K562 (cell line): Measurements from ENCODE around the gene MAEL. TPM values are rescaled to one million over a fixed set of nuclear protein-coding genes. Genes with fewer than 3 reads are reported as not detected.

ENCODE experiments used
- ATAC-seq: fragments of 200-7000 bp; cut with Tn5 transposase; 3 replicates; pipeline ENCODE4 v1.9.1; 2020; ENCODE audit warnings: moderate library complexity
- BruUV-seq: library from RNA; stranded (reverse); fragments of 400-500 nt; replicated peaks from 2 replicates; lab custom pipeline; 2021; lab: Mats Ljungman, UMichigan
- CTCF ChIA-PET: fragments of 300-600 bp; formaldehyde crosslinking; extraction: SDS; loops from one replicate; lab custom pipeline; 2021; ENCODE audit warnings: low intra/inter-chr PET ratio; lab: Yijun Ruan, JAX
- POLR2A ChIA-PET: fragments of 300-600, 350-650 bp; sonication (Branson Sonifier 250); formaldehyde crosslinking; extraction: SDS; loops from one replicate; lab custom pipeline; 2021; ENCODE audit warnings: antibody characterized with exemption, inconsistent platforms; lab: Yijun Ruan, JAX
- DNase-seq, 4 experiments: peaks; one replicate each; pipeline versions ENCODE4 v3.0.0 to v3.0.0-alpha.2; 2011 to 2018; ENCODE audit warnings: low spot score in 3 of 4, mixed read lengths in 3 of 4; ENCODE audit errors: extremely low read depth in 1 of 4
- FAIRE-seq: peaks from 2 replicates; lab custom pipeline; 2011; peaks lifted over from hg19 to GRCh38; lab: Jason Lieb, UNC
- H2AFZ ChIP-seq: 2 replicates; pipeline ENCODE4 v1.6.0; 2011; ENCODE audit warnings: low read depth, low read length, control low read depth, inconsistent platforms
- H3K27ac ChIP-seq: fragments of 200-600 bp; 3 replicates; pipeline ENCODE4 v1.8.0; 2011; ENCODE audit warnings: low read depth, mild to moderate bottlenecking, control low read depth, inconsistent platforms, low read length, moderate library complexity, mixed read lengths; ENCODE audit errors: extremely low read depth
- H3K27me3 ChIP-seq, 2 experiments: fragments of 300-600 bp in 1 of 2; 2 replicates in 1 of 2; 3 replicates in 1 of 2; pipeline versions ENCODE4 v1.6.0 to v1.8.0; 2011; ENCODE audit warnings: inconsistent platforms in 2 of 2, low read length in 2 of 2, mild to moderate bottlenecking in 1 of 2, mixed read lengths in 1 of 2, moderate library complexity in 1 of 2; ENCODE audit not compliant: control insufficient read depth in 2 of 2, insufficient read depth in 2 of 2
- H3K36me3 ChIP-seq: fragments of 300-600 bp; 3 replicates; pipeline ENCODE4 v1.8.0; 2011; ENCODE audit warnings: mild to moderate bottlenecking, low read length, inconsistent platforms; ENCODE audit not compliant: control insufficient read depth, insufficient read depth
- H3K4me1 ChIP-seq, 2 experiments: fragments of 200-600 bp in 1 of 2; replicated peaks in 1 of 2; 2 replicates in 1 of 2; 3 replicates in 1 of 2; pipeline versions ENCODE4 v1.5.1 to v1.8.0; 2011; ENCODE audit warnings: inconsistent platforms in 2 of 2, low read length in 2 of 2, mild to moderate bottlenecking in 1 of 2, mixed read lengths in 1 of 2, moderate library complexity in 1 of 2; ENCODE audit not compliant: control insufficient read depth in 2 of 2, insufficient read depth in 2 of 2
- H3K4me2 ChIP-seq: 2 replicates; pipeline ENCODE4 v1.6.1; 2011; ENCODE audit warnings: low read length, control low read depth, inconsistent platforms, mixed read lengths; ENCODE audit not compliant: insufficient read depth
- H3K4me3 ChIP-seq: fragments of 200-600 bp; sonication (generic), shearing (Covaris generic); 2 replicates; pipeline ENCODE4 v1.5.1; 2016; ENCODE audit warnings: control low read depth, inconsistent platforms
- H3K79me2 ChIP-seq: fragments of 200-600 bp; 3 replicates; pipeline ENCODE4 v1.8.0; 2011; ENCODE audit warnings: low read length, inconsistent platforms; ENCODE audit not compliant: control insufficient read depth, insufficient read depth
- H3K9ac ChIP-seq, 2 experiments: 2 replicates each; pipeline versions ENCODE4 v1.6.0 to v1.6.1; 2011; ENCODE audit warnings: low read depth in 2 of 2, low read length in 2 of 2, control low read depth in 1 of 2, inconsistent platforms in 1 of 2, mild to moderate bottlenecking in 1 of 2, mixed read lengths in 1 of 2; ENCODE audit not compliant: insufficient read depth in 1 of 2
- H3K9me1 ChIP-seq: one replicate; pipeline ENCODE4 v1.6.0; 2011; ENCODE audit warnings: inconsistent platforms, mild to moderate bottlenecking, low read length, moderate library complexity; ENCODE audit not compliant: control insufficient read depth, insufficient read depth
- H3K9me3 ChIP-seq: replicated peaks from 2 replicates; pipeline ENCODE4 v1.5.1; 2011; ENCODE audit warnings: low read depth, low read length, inconsistent platforms; ENCODE audit not compliant: control insufficient read depth, insufficient read depth
- H4K20me1 ChIP-seq: replicated peaks from 2 replicates; pipeline ENCODE4 v1.6.1; 2011; ENCODE audit warnings: low read length, inconsistent platforms, mixed read lengths; ENCODE audit not compliant: control insufficient read depth, insufficient read depth
- CTBP1 ChIP-seq: fragments of 450-650 bp; IDR thresholded peaks from 2 replicates; pipeline ENCODE4 v1.6.1; 2016; ENCODE audit warnings: borderline replicate concordance
- ETV6 ChIP-seq, 3 experiments: fragments of 150-350 bp in 1 of 3; sonication (generic) in 1 of 3; formaldehyde crosslinking in 1 of 3; IDR thresholded peaks; 2 replicates each; pipeline versions ENCODE4 v1.6.1 to v1.8.0; 2014 to 2022; ENCODE audit warnings: borderline replicate concordance in 2 of 3, low read depth in 2 of 3, antibody characterized with exemption in 1 of 3, low read length in 1 of 3, mild to moderate bottlenecking in 1 of 3, missing genetic modification reagents in 1 of 3
- EZH2 ChIP-seq: IDR thresholded peaks from 2 replicates; pipeline ENCODE4 v1.6.1; 2012; ENCODE audit warnings: low read depth, mild to moderate bottlenecking, inconsistent platforms, low read length, borderline replicate concordance
- IRF9 ChIP-seq: fragments of 450-650 bp; IDR thresholded peaks from 2 replicates; pipeline ENCODE4 v1.6.1; 2016; ENCODE audit warnings: missing biosample characterization, missing genetic modification characterization
- NFIX ChIP-seq: fragments of 250-450 bp; sonication (Bioruptor Pico); IDR thresholded peaks from 2 replicates; pipeline ENCODE4 v1.4.0; 2020; ENCODE audit warnings: low read depth, mild to moderate bottlenecking, moderate library complexity
- SMARCB1 ChIP-seq: IDR thresholded peaks from 2 replicates; pipeline ENCODE4 v1.6.1; 2011; ENCODE audit warnings: improper control_type of control experiment, low read depth; ENCODE audit not compliant: insufficient read length
- TBL1XR1 ChIP-seq, 2 experiments: IDR thresholded peaks; 2 replicates each; pipeline ENCODE4 v1.6.1; 2012; ENCODE audit warnings: improper control_type of control experiment in 2 of 2, low read length in 2 of 2, mild to moderate bottlenecking in 1 of 2
- ZBTB7A ChIP-seq: IDR thresholded peaks from 2 replicates; pipeline ENCODE4 v1.6.1; 2011; ENCODE audit warnings: low read depth, mild to moderate bottlenecking, low read length, moderate library complexity, borderline replicate concordance; ENCODE audit not compliant: control insufficient read depth
- ZNF143 ChIP-seq: sonication (generic); formaldehyde crosslinking; IDR thresholded peaks from 2 replicates; pipeline ENCODE4 v1.9.0; 2022; ENCODE audit warnings: mild to moderate bottlenecking, missing genetic modification reagents
- WGBS: fragments of 100-300 bp; shearing (Covaris generic); methylation state at CpG from one replicate; pipeline ENCODE4 v1.1.6; 2016; ENCODE audit warnings: low coverage, mixed read lengths; ENCODE audit not compliant: insufficient coverage; ENCODE audit errors: missing lambda C conversion rate; 5-methylcytosine and 5-hydroxymethylcytosine counted together
- in situ Hi-C: fragments of 300-500 bp; cut with MboI; formaldehyde crosslinking; loops from 4 replicates; pipeline ENCODE4 v1.15.0; 2018; ENCODE audit warnings: inconsistent platforms, mixed read lengths
- intact Hi-C: fragments of 100-400 bp; cut with micrococcal nuclease; formaldehyde crosslinking; loops from 2 replicates; pipeline ENCODE4 v1.14.2; 2022
- polyA plus RNA-seq, 8 experiments: library from polyadenylated mRNA; depleted of rRNA in 4 of 8; stranded (reverse) in 5 of 8; unstranded in 3 of 8; fragments of >200 nt; fragmentation: Nextera tagmentation in 2 of 8; fragmentation: Illumina TruSeq in 1 of 8; extraction: Ambion mirVana in 2 of 8; extraction: Trizol in 1 of 8; gene quantifications; 2 replicates each; pipeline versions ENCODE4 v1.2.1 to v1.2.3, GENCODE V29; 2011 to 2014; ENCODE audit warnings: inconsistent platforms in 1 of 8, missing spikeins in 1 of 8
- total RNA-seq, 7 experiments: library from RNA; depleted of rRNA in 6 of 7; stranded (reverse); fragments of >200 nt in 6 of 7; fragmentation: Illumina TruSeq in 2 of 7; extraction: Trizol in 2 of 7; gene quantifications; 2 replicates each; pipeline versions ENCODE4 v1.2.1 to v1.2.3, GENCODE V29; 2011 to 2021; ENCODE audit warnings: low replicate concordance in 1 of 7
- TF ChIP-seq, protein P1 (sequence below): sonication (generic); formaldehyde crosslinking; IDR thresholded peaks from 2 replicates; pipeline ENCODE4 v1.8.1; 2023; ENCODE audit warnings: mild to moderate bottlenecking, missing genetic modification reagents
- TF ChIP-seq, protein P2 (sequence below), 2 experiments: fragments of 450-650 bp; conservative IDR thresholded peaks; 2 replicates each; pipeline ENCODE4 v1.6.1; 2017; ENCODE audit warnings: mild to moderate bottlenecking in 2 of 2, moderate library complexity in 2 of 2
- TF ChIP-seq, protein P3 (sequence below): fragments of 250-450 bp; sonication (Bioruptor Pico); IDR thresholded peaks from 2 replicates; pipeline ENCODE4 v1.5.0; 2022; ENCODE audit warnings: mild to moderate bottlenecking
- TF ChIP-seq, protein P4 (sequence below): sonication (generic); formaldehyde crosslinking; IDR thresholded peaks from 2 replicates; pipeline ENCODE4 v1.8.1; 2022; ENCODE audit warnings: missing genetic modification reagents

The MAEL gene
- total and polyA plus RNA-seq, 9 of the 15 experiments (the other 6 are each of a cell fraction or from before 2014, with no cell fraction given), result 0.11 to 1.9 (median 0.75) TPM

- Histone ChIP-seq H3K4me1 (peaks cover 0 to 10% of the 10 kb centered on the region in 2 experiments; a peak in 3 of 5 replicates), H3K4me2 (peak overlapping the region; percentile 14; the same call in 1 of the 2 replicates), H3K9me3 (no peaks in the 10 kb centered on the region), H3K27ac (no peak overlapping the region), H3K79me2 (no peaks in the 10 kb centered on the region), H3K36me3 (no peaks in the 10 kb centered on the region), H3K9me1 (no peaks in the 10 kb centered on the region), H3K9ac (no peak overlapping the region), H3K4me3 (no peak overlapping the region), H4K20me1 (no peaks in the 10 kb centered on the region), H3K27me3 (peaks cover 4 to 38% of the 10 kb centered on the region in 2 experiments; a peak in 3 of 5 replicates), H2AFZ (peak overlapping the region; percentile 43; the same call in 1 of the 2 replicates)
- POLR2A ChIA-PET, result interaction anchor here (0.8 to 1.4 kb wide), 3 partner anchors 13 to 178 kb away, joined by 3 to 5 read pairs (median 4); no protein-coding TSS in a partner anchor
- DNase-seq (peak in 2 of 4 experiments; percentile 45 to 65), ATAC-seq (peak; percentile 80), FAIRE-seq (peak; percentile 58)
- intact Hi-C loops, result loop anchor here (1.0 to 5.0 kb wide), 3 partner anchors 80 to 270 kb away; partner anchors contain the start of gene ILDR2
- in situ Hi-C loops, result loop anchor here (5.0 kb wide), 1 partner anchor 140 kb away; no protein-coding TSS in a partner anchor
- WGBS, result 25% methylated on average over 6 of the region's 6 CpGs
- CTCF ChIA-PET, result interaction anchor here (2.1 to 3.8 kb wide), 2 partner anchors 146 to 1129 kb away, joined by 9 to 32 read pairs; no protein-coding TSS in a partner anchor
- BruUV-seq, result no TSS peak
- TF ChIP-seq SMARCB1, result no peak
- peak; percentile 55 for TF ChIP-seq CTBP1
- no peak for TF ChIP-seq NFIX (CRISPR knock-in tag)
- no peak for TF ChIP-seq TBL1XR1 (IDR thresholded peaks at IDR 0.05; ENCODE audit: low read length in 2 of 2)
- TF ChIP-seq, protein P1, sequence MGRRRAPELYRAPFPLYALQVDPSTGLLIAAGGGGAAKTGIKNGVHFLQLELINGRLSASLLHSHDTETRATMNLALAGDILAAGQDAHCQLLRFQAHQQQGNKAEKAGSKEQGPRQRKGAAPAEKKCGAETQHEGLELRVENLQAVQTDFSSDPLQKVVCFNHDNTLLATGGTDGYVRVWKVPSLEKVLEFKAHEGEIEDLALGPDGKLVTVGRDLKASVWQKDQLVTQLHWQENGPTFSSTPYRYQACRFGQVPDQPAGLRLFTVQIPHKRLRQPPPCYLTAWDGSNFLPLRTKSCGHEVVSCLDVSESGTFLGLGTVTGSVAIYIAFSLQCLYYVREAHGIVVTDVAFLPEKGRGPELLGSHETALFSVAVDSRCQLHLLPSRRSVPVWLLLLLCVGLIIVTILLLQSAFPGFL (CRISPR knock-in tag), result no peak
- TF ChIP-seq ETV6 (IDR thresholded peaks at IDR 0.05; ENCODE audit: borderline replicate concordance in 1 of 2, low read depth in 2 of 2, low read length in 1 of 2), result no peak
- TF ChIP-seq ETV6 (CRISPR knock-in tag; IDR thresholded peaks at IDR 0.05; ENCODE audit: borderline replicate concordance), result no peak
- no peak for TF ChIP-seq ZBTB7A
- no peak for TF ChIP-seq EZH2
- TF ChIP-seq, protein P2, sequence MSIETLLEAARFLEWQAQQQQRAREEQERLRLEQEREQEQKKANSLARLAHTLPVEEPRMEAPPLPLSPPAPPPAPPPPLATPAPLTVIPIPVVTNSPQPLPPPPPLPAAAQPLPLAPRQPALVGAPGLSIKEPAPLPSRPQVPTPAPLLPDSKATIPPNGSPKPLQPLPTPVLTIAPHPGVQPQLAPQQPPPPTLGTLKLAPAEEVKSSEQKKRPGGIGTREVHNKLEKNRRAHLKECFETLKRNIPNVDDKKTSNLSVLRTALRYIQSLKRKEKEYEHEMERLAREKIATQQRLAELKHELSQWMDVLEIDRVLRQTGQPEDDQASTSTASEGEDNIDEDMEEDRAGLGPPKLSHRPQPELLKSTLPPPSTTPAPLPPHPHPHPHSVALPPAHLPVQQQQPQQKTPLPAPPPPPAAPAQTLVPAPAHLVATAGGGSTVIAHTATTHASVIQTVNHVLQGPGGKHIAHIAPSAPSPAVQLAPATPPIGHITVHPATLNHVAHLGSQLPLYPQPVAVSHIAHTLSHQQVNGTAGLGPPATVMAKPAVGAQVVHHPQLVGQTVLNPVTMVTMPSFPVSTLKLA (conservative IDR thresholded peaks at IDR 0.05), result no peak
- no peak for TF ChIP-seq IRF9 (tag)
- TF ChIP-seq, protein P3, sequence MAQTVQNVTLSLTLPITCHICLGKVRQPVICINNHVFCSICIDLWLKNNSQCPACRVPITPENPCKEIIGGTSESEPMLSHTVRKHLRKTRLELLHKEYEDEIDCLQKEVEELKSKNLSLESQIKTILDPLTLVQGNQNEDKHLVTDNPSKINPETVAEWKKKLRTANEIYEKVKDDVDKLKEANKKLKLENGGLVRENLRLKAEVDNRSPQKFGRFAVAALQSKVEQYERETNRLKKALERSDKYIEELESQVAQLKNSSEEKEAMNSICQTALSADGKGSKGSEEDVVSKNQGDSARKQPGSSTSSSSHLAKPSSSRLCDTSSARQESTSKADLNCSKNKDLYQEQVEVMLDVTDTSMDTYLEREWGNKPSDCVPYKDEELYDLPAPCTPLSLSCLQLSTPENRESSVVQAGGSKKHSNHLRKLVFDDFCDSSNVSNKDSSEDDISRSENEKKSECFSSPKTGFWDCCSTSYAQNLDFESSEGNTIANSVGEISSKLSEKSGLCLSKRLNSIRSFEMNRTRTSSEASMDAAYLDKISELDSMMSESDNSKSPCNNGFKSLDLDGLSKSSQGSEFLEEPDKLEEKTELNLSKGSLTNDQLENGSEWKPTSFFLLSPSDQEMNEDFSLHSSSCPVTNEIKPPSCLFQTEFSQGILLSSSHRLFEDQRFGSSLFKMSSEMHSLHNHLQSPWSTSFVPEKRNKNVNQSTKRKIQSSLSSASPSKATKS, result no peak
- TF ChIP-seq, protein P4, sequence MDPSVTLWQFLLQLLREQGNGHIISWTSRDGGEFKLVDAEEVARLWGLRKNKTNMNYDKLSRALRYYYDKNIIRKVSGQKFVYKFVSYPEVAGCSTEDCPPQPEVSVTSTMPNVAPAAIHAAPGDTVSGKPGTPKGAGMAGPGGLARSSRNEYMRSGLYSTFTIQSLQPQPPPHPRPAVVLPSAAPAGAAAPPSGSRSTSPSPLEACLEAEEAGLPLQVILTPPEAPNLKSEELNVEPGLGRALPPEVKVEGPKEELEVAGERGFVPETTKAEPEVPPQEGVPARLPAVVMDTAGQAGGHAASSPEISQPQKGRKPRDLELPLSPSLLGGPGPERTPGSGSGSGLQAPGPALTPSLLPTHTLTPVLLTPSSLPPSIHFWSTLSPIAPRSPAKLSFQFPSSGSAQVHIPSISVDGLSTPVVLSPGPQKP, result no peak
- TF ChIP-seq ZNF143 (CRISPR knock-in tag), result no peak
These were observed 68.2 kb downstream of the MAEL start for GRCh38 chr1:167057241-167057688.
